NCI-H146 treated with DMSO at 0.1 percent for 48 hours (cell line): ENCODE measurements around the gene PIM3.
A peak's percentile ranks its signal among the peaks of the same experiment; 100 is the strongest.
"Not testable (repeated sequence)": the region's sequence is repeated elsewhere in the genome, so short reads cannot be mapped to it uniquely, and the experiment has no call there.

Experiments
- DNase-seq: peaks from one replicate; lab custom pipeline; 2025; ENCODE audit not compliant: unreplicated experiment; lab: John Stamatoyannopoulos, UW

PIM3 gene

DNA sequence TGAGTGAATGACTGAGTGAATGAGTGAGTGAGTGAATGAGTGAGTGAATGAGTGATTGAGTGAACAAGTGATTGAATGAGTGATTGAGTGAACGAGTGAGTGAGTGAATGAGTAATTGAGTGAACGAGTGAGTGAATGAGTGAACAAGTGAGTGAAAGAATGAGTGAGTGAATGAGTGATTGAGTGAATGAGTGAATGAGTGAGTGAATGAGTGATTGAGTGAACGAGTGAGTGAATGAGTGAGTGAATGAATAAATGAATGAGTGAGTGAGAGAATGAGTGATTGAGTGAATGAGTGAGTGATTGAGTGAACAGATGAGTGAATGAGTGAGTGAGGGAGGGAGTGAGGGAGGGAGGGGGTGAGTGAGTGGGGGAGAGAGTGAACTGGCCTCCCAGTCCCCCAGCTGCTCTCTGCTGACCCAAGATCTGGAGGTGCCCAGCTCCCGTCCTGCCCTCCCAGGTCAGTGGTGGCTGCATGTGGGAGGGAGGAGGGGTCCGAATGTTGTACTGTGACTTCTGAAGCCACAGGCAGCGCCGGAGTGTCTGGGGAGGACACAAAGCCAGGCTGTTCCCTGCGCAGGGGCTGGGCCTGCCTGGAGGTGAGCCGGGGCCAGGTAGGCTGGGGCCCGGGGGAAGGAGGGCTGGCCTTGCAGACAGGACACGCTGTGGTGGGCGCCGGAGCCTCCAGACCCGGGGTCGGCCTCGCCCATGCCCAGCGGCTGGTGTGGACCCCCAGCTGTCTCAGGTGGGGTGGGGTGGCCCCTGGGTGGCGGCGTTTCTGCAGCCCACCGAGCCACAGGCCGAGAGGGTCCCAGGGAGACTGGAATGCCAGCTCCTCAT lies 17.8 kb upstream of the PIM3 start:
- DNase-seq: no peak

DNA sequence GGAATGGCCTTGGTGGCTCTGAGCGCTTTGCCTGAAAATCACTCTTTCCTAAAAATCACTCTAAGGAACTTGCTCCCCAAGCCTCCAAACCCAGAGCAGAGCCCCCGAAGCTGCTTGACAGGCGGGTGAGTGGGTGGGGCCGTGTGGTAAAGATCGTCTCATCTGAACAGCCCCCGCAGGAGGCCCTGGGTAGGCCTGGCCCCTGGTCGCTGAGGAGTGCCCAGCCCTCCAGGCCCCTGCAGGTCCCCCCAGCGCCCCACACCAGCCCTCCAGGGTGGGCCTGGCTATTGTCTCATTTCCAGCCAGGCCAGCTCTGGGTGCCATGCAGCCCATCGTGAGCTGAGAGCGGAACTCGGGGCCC lies 17.2 kb upstream of the PIM3 start:
- DNase-seq: no peak

- DNase-seq: no peak
Measured at GRCh38 chr22:49943771-49944398, 16.7 kb upstream of the PIM3 start.

DNA sequence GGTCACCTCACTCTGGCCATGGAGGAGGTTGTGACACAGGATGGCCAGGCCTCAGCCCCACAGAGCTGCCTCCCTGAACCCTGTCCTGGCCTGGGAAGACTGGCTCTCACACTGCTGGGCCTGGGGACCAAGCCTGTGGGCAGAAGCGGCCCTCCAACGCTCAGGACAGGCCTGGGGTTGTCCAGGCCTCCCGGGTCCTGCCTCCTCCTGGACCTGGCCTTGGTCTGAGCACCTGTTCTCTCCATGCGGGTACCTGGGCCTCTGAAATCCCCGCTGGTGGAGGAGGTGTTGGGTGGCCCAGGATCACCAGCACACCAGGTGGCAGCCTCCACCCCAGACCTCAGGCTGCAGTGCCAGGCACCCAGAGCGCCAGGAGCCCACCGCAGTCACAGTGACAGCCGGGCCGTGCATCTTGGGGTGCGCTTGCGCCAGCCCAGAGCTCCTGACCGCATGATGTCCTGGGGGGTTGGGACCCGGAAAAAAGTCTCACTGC lies 16.1 kb upstream of the PIM3 start:
- no peak for DNase-seq

DNA sequence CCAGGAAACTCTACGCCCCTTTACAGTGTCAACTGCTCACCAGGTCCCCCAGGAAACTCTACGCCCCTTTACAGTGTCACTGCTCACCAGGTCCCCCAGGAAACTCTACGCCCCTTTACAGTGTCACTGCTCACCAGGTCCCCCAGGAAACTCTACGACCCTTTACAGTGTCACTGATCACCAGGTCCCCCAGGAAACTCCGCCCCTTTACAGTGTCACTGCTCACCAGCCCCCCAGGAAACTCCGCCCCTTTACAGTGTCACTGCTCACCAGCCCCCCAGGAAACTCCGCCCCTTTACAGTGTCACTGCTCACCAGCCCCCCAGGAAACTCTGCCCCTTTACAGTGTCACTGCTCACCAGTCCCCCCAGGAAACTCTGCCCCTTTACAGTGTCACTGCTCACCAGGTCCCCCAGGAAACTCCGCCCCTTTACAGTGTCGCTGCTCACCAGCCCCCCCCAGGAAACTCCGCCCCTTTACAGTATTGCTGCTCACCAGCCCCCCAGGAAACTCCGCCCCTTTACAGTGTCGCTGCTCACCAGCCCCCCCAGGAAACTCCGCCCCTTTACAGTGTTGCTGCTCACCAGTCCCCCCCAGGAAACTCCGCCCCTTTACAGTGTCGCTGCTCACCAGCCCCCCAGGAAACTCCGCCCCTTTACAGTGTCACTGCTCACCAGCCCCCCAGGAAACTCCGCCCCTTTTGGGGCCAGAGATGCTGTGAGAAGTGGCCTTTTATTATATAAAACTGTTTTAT lies 15.4 kb upstream of the PIM3 start:
- DNase-seq: not testable (repeated sequence)

GRCh38 chr22:49946612-49947295 lies 13.8 kb upstream of the PIM3 start:
- peak; percentile 12 for DNase-seq

GRCh38 chr22:49947296-49947622 lies 13.3 kb upstream of the PIM3 start:
- no peak for DNase-seq

GRCh38 chr22:49948116-49948957 lies 12.2 kb upstream of the PIM3 start:
- DNase-seq: no peak

GRCh38 chr22:49948958-49949913 lies 11.3 kb upstream of the PIM3 start:
- DNase-seq: no peak

DNA sequence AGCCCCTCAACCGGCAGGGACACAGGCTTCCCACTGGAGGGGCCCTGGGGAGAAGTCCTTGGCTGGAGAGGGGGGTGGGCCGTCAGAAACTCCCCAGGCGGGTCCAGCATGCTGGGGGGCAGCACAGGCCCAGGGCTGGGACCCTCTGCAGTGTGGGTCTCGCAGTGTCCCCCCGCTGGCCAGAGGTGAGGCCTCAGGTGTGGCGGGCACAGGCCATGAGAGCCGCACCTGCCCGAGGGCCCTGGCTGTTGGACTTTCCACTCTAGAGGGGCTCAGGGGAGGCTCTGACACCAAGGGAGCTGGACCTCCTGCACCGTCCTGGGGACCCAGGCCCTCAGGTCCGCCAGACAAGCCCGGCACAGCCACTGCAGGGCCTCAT lies 10.7 kb upstream of the PIM3 start:
- DNase-seq: no peak

- DNase-seq: no peak
Measured at GRCh38 chr22:49950396-49950994, 10.1 kb upstream of the PIM3 start.

DNA sequence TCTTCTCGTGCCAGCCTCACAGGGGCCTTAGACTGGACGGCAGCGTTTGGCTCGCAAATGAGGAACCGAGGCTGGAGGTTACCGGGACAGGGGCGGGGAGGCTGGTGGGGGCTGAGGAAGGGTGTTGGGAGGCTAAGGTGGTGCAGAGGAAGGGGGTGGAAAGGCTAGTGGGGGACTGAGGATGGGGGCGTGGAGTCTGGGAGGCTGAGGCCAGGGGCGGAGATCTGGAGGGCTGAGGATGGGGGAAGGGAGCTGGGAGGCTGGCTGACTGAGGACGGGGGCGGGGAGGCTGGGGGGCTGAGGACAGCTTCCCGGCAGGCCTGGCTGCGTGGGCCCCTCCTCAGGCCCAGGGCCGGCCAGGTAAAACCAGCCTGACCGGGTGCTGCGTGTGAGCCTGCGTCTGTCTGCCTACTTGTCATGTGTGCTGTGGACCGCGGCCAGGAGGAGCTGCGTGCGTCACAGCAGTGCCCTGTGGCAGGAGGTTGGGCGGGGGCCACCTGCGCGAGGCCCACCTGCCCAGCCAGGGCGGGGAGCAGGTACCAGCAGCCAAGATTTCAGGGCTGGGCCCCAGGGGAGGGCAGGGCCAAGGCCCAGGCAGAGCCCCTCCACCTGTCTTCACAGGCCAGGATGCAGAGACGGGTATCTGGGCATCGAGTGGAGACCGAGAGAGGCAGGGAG lies 9.4 kb upstream of the PIM3 start:
- DNase-seq: no peak

- no peak for DNase-seq
Measured at GRCh38 chr22:49951678-49951985, 8.9 kb upstream of the PIM3 start.

GRCh38 chr22:49951986-49952896 lies 8.3 kb upstream of the PIM3 start:
- DNase-seq: no peak

DNA sequence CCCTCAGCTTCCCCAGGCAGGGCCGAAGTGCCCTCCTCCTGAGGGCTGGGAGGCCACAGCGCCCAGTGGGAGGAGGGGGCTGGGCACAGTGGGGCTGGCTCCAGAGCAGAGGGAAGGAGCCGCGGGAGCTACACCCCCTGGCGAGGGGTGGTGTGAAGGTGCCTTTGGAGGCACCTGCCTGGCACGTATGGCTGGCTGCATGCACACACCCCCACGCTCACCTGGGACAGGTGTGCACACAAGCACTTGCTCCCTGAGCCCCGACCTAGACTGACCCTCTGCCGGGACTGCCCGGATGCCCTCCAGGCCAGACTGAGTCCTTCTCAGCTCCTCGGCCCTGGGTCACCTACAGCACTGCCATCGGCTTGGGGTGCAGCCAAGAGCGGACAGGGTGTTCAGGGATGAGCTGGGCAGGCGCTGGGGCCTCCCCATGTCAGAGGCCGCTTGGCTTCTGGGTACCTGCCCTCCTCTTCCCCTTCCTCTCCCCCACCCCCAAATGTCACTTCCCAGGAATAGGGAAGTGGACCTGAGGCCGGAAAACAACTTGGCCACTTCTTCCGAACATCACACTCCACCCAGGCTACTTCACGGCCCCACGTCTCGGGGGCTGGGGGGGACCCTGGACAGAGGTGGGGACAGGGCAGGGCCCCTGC lies 7.4 kb upstream of the PIM3 start:
- peak; percentile 15 for DNase-seq

DNA sequence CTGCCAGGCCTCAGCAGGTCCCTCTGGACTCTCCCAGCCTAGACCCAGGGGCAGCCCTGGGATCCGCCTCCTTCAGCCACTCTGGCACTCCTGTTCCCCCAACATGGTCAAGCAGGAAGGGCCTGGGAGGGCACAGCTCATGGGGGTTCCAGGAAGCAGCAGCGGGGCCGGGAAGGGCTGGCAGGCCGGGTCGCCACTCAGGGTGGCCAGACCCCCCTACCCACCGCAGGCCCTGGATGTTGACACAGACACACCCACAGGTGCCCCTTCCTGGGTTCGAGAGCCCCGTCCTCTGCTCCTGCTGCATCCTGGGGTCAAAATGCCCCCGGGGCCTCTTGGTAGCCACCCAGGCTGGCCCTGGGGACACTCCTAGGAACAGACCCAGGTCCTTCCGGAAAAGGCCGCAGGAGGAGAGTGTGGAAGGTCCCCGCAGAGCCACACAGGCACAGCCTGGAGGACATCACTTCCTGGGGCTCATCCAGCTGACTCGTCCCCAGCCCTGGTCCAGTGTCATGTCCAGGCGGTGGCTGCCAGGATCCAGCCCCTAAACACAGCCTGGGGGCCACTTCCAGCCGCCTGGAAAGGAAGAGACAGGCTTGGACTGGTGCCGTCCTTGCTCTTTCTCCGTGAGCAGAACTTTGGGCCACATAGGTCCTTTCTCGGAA lies 6.8 kb upstream of the PIM3 start:
- no peak for DNase-seq

- DNase-seq: no peak
Measured at GRCh38 chr22:49954354-49954753, 6.2 kb upstream of the PIM3 start.
